Psoas muscle (tissue), 8 donors: ENCODE data around the gene MRPS7. TPM values are rescaled to one million over a fixed set of nuclear protein-coding genes. Genes with fewer than 3 reads are reported as not detected.

Source experiments
- ATAC-seq, 4 donors: fragments of 200-7000 bp; cut with Tn5 transposase; one replicate each; pipeline ENCODE4 v1.9.1; 2020; ENCODE audit warnings: moderate library complexity in 3 of 4, mild to moderate bottlenecking in 2 of 4
- DNase-seq, 2 donors: peaks; one replicate each; pipeline ENCODE4 v3.0.0-alpha.2; 2020
- H3K27ac ChIP-seq: fragments of 200-600 bp; one replicate; pipeline ENCODE4 v1.8.0; 2022
- H3K27me3 ChIP-seq, 3 donors: fragments of 200-600 bp in 1 of 3; one replicate each; pipeline versions ENCODE4 v1.6.1 to v1.8.0; 2013 to 2022; ENCODE audit warnings: low read length in 2 of 3, mild to moderate bottlenecking in 2 of 3, moderate library complexity in 1 of 3; ENCODE audit not compliant: insufficient read depth in 3 of 3
- H3K36me3 ChIP-seq, 2 donors: fragments of 200-600 bp in 1 of 2; one replicate each; pipeline versions ENCODE4 v1.6.1 to v1.8.0; 2013 to 2022; ENCODE audit warnings: low read depth in 1 of 2, mild to moderate bottlenecking in 1 of 2, moderate library complexity in 1 of 2; ENCODE audit not compliant: insufficient read depth in 1 of 2
- H3K4me1 ChIP-seq: fragments of 200-600 bp; one replicate; pipeline ENCODE4 v1.8.0; 2022
- H3K4me3 ChIP-seq: fragments of 200-600 bp; one replicate; pipeline ENCODE4 v1.8.0; 2022; ENCODE audit warnings: mild to moderate bottlenecking
- H3K9me3 ChIP-seq: fragments of 200-600 bp; one replicate; pipeline ENCODE4 v1.8.0; 2022
- CTCF ChIP-seq: fragments of 200-600 bp; IDR thresholded peaks from one replicate; pipeline ENCODE4 v1.8.0; 2022; ENCODE audit warnings: antibody characterized with exemption
- WGBS, 3 donors: extraction: QIAGEN DNeasy Blood & Tissue Kit; methylation state at CpG; one replicate each; pipeline versions ENCODE4 v1.1.6 to v1.1.7; 2013; 5-methylcytosine and 5-hydroxymethylcytosine counted together
- intact Hi-C, 2 donors: fragments of 100-400 bp; cut with DNase I; formaldehyde crosslinking; loops; one replicate each; pipeline versions ENCODE4 v1.11.0 to v1.14.2; 2022
- polyA plus RNA-seq, 3 donors: library from polyadenylated mRNA; stranded (reverse); fragments of 200-250 nt; gene quantifications; one replicate each; pipeline ENCODE4 v1.2.3, GENCODE V29; 2013
- total RNA-seq, 4 donors: library from RNA; stranded (reverse); fragmentation: NEBNext Ultra II Directional in 2 of 4; extraction: Animal tissue kit (Norgen Biotek cat#: 25700) in 2 of 4; gene quantifications; one replicate each; pipeline versions ENCODE4 v1.2.1 to v1.2.4, GENCODE V29; 2021 to 2023
- donor health status: healthy with polysubstance abuse.
- donor health status: DM: no; HTN: no; CAD: no; lungs with moderate emphysema.
- donor health status: Bipolar disorder and iron deficiency.
- donor health status: healthy.
- donor health status: DM: yes; HTN: yes; CAD: no.
- donor health status: DM: no; HTN: no; CAD: no.
- donor health status: DM: no; HTN: no; CAD: no.
- donor health status: DM: yes; HTN: yes; CAD: no.

The MRPS7 gene
- total and polyA plus RNA-seq, 7 donors, result 98.2 to 165 (median 122) TPM

- H3K4me1 ChIP-seq, result no peaks in the 10 kb centered on the region
- H3K27ac ChIP-seq, result no peak overlapping the region
- 55 to 66% (median 59%) methylated on average over 13 of the region's 13 CpGs for WGBS, 3 donors
- ATAC-seq, result no peak
- TF ChIP-seq CTCF, result no peak
- no peaks in the 10 kb centered on the region for H3K27me3 ChIP-seq
- H3K36me3 ChIP-seq, result no peaks in the 10 kb centered on the region
- intact Hi-C loops, result no loop called here
- no peaks in the 10 kb centered on the region for H3K9me3 ChIP-seq
- no peak overlapping the region for H3K4me3 ChIP-seq
- no peak for DNase-seq
Measured at GRCh38 chr17:75307957-75308731, 46.5 kb downstream of the MRPS7 start.

GRCh38 chr17:75308732-75309629, 47.3 kb downstream of the MRPS7 start:
- intact Hi-C loops, result no loop called here
- Histone ChIP-seq H3K27me3 (no peaks in the 10 kb centered on the region), H3K27ac (no peak overlapping the region), H3K9me3 (no peaks in the 10 kb centered on the region), H3K4me3 (no peak overlapping the region), H3K36me3 (no peaks in the 10 kb centered on the region), H3K4me1 (no peaks in the 10 kb centered on the region)
- 71 to 77% (median 76%) methylated on average over 20 of the region's 20 CpGs for WGBS, 3 donors
- peak in 3 of 4 donors; percentile 19 to 22 (median 19) for ATAC-seq
- DNase-seq, result no peak
- no peak for TF ChIP-seq CTCF

GRCh38 chr17:75313941-75314551, 52.4 kb downstream of the MRPS7 start:
- H3K27ac ChIP-seq, result peak overlapping the region; percentile 36
- H3K4me3 ChIP-seq, result no peak overlapping the region
- peaks cover 0 to 20% of the 10 kb centered on the region in 2 donors for H3K36me3 ChIP-seq
- ATAC-seq (peak in 3 of 4 donors; percentile 57 to 60 (median 59)), DNase-seq (peak; percentile 42)
- WGBS, 3 donors, result 63 to 72% (median 68%) methylated on average over 14 of the region's 14 CpGs
- H3K4me1 ChIP-seq, result no peaks in the 10 kb centered on the region
- H3K9me3 ChIP-seq, result no peaks in the 10 kb centered on the region
- H3K27me3 ChIP-seq, result no peaks in the 10 kb centered on the region
- no peak for TF ChIP-seq CTCF
- intact Hi-C loops, result no loop called here

GRCh38 chr17:75315541-75316243, 54.0 kb downstream of the MRPS7 start:
- WGBS, 3 donors, result 81 to 83% (median 82%) methylated on average over 19 of the region's 19 CpGs
- Histone ChIP-seq H3K36me3 (peaks cover 0 to 32% of the 10 kb centered on the region in 2 donors), H3K4me3 (no peak overlapping the region), H3K27ac (no peak overlapping the region), H3K27me3 (no peaks in the 10 kb centered on the region), H3K4me1 (no peaks in the 10 kb centered on the region), H3K9me3 (no peaks in the 10 kb centered on the region)
- ATAC-seq, result no peak
- intact Hi-C loops, result no loop called here
- TF ChIP-seq CTCF, result no peak
- DNase-seq, result peak in 1 of 2 donors; percentile 22

Other genes with a start within 250 kb of the MRPS7 start
- gene MRPL58, start 249.2 kb upstream of the MRPS7 start, total RNA-seq, result 10 to 100 TPM; 50.4 to 70.6 (median 59.2) TPM
- 10 to 100 TPM; 64.1 to 80.6 (median 76.2) TPM for gene MRPL58, start 249.2 kb upstream of the MRPS7 start, polyA plus RNA-seq
- gene ATP5PD, start 214.9 kb upstream of the MRPS7 start, total RNA-seq, result 100 to 1,000 TPM; 409 to 577 (median 500) TPM
- gene ATP5PD, start 214.9 kb upstream of the MRPS7 start, polyA plus RNA-seq, result 100 to 1,000 TPM; 619 to 931 (median 653) TPM
- gene KCTD2, start 214.7 kb upstream of the MRPS7 start, total RNA-seq, result 10 to 100 TPM; 29.2 to 38.7 (median 35.2) TPM
- gene KCTD2, start 214.7 kb upstream of the MRPS7 start, polyA plus RNA-seq, result 10 to 100 TPM; 26.9 to 71.2 (median 29.7) TPM
- gene SLC16A5, start 173.9 kb upstream of the MRPS7 start, total RNA-seq, result 10 to 100 TPM in 1 of 4 donors, 1 to 10 TPM in 3; 5.6 to 10.7 (median 8.1) TPM
- gene SLC16A5, start 173.9 kb upstream of the MRPS7 start, polyA plus RNA-seq, result 1 to 10 TPM; 1.2 to 4.5 (median 3.8) TPM
- gene ARMC7, start 151.9 kb upstream of the MRPS7 start, total RNA-seq, result 1 to 10 TPM; 2.7 to 7.0 (median 3.6) TPM
- 1 to 10 TPM; 3.3 to 6.4 (median 4.9) TPM for gene ARMC7, start 151.9 kb upstream of the MRPS7 start, polyA plus RNA-seq
- gene NT5C, start 130.1 kb upstream of the MRPS7 start, total RNA-seq, result 10 to 100 TPM; 16.4 to 44.2 (median 29.4) TPM
- 10 to 100 TPM; 19.7 to 84.0 (median 56.3) TPM for gene NT5C, start 130.1 kb upstream of the MRPS7 start, polyA plus RNA-seq
- gene JPT1, start 107.4 kb upstream of the MRPS7 start, total RNA-seq, result 100 to 1,000 TPM in 2 of 4 donors, 10 to 100 TPM in 2; 50.1 to 232 (median 85.0) TPM
- gene JPT1, start 107.4 kb upstream of the MRPS7 start, polyA plus RNA-seq, result 100 to 1,000 TPM in 1 of 3 donors, 10 to 100 TPM in 2; 79.2 to 164 (median 92.6) TPM
- 100 to 1,000 TPM; 161 to 203 (median 185) TPM for gene SUMO2, start 78.9 kb upstream of the MRPS7 start, total RNA-seq
- gene SUMO2, start 78.9 kb upstream of the MRPS7 start, polyA plus RNA-seq, result 10 to 100 TPM; 50.1 to 60.4 (median 56.2) TPM
- 10 to 100 TPM; 19.3 to 32.9 (median 22.0) TPM for gene NUP85, start 56.2 kb upstream of the MRPS7 start, total RNA-seq
- gene NUP85, start 56.2 kb upstream of the MRPS7 start, polyA plus RNA-seq, result 10 to 100 TPM; 15.1 to 24.7 (median 17.1) TPM
- 10 to 100 TPM; 21.3 to 40.6 (median 30.2) TPM for gene GGA3, start 273 bp upstream of the MRPS7 start, total RNA-seq
- gene GGA3, start 273 bp upstream of the MRPS7 start, polyA plus RNA-seq, result 10 to 100 TPM; 13.8 to 37.4 (median 27.3) TPM
- 10 to 100 TPM; 19.2 to 45.8 (median 37.6) TPM for gene MIF4GD, start 9.4 kb downstream of the MRPS7 start, total RNA-seq
- gene MIF4GD, start 9.4 kb downstream of the MRPS7 start, polyA plus RNA-seq, result 10 to 100 TPM; 27.9 to 44.8 (median 32.2) TPM
- gene SLC25A19, start 27.6 kb downstream of the MRPS7 start, total RNA-seq, result 10 to 100 TPM; 11.3 to 41.7 (median 16.0) TPM
- 10 to 100 TPM; 24.9 to 52.7 (median 34.5) TPM for gene SLC25A19, start 27.6 kb downstream of the MRPS7 start, polyA plus RNA-seq
- gene GRB2, start 143.8 kb downstream of the MRPS7 start, total RNA-seq, result 10 to 100 TPM; 49.1 to 71.6 (median 58.1) TPM
- 10 to 100 TPM; 39.5 to 70.9 (median 66.1) TPM for gene GRB2, start 143.8 kb downstream of the MRPS7 start, polyA plus RNA-seq
- gene TMEM94, start 194.8 kb downstream of the MRPS7 start, total RNA-seq, result 10 to 100 TPM; 43.4 to 64.3 (median 49.6) TPM
- gene TMEM94, start 194.8 kb downstream of the MRPS7 start, polyA plus RNA-seq, result 10 to 100 TPM; 18.7 to 48.5 (median 29.6) TPM